ENCODE measurements around the gene TLR8. TPM values are rescaled to one million over a fixed set of nuclear protein-coding genes. Genes with fewer than 3 reads are reported as not detected.

TLR8 gene
- total RNA-seq (under 1 TPM; 0.21 to 0.22 TPM), polyA plus RNA-seq (not detected), total RNA-seq (0 to 0.06 (median 0) reads per million in 6 experiments)

- Mint-ChIP-seq H3K27me3 (peaks cover 0 to 1% (median 0%) of the 10 kb centered on the region in 5 donors), H3K4me3 (peak within 1 kb of the TSS in 1 of 10 donors; percentile 24), H3K36me3 (no peaks in the 10 kb centered on the region), H3K27ac (no peak within 1 kb of the TSS), H3K9me3 (no peaks in the 10 kb centered on the region), H3K4me1 (peaks cover 6 to 16% (median 13%) of the 10 kb centered on the region in 4 donors)
- no peak for ATAC-seq
- POLR2A ChIA-PET, result no interaction called here
- no peak for DNase-seq
These were observed at the start of gene TLR8 for GRCh38 chrX:12906046-12906761. TLR8 (plus strand) TSS chrX:12906620; CDS start chrX:12906707, 87 bp downstream.

GRCh38 chrX:12865359-12865758 is 41.1 kb upstream of the TLR8 start:
- POLR2A ChIA-PET, result no interaction called here
- Mint-ChIP-seq H3K4me1 (peaks cover 0 to 20% (median 0%) of the 10 kb centered on the region in 4 donors), H3K36me3 (peaks cover 0 to 6% (median 0%) of the 10 kb centered on the region in 3 donors), H3K27me3 (peaks cover 0 to 2% (median 0%) of the 10 kb centered on the region in 5 donors), H3K27ac (no peak overlapping the region), H3K4me3 (no peak overlapping the region), H3K9me3 (peaks cover 0 to 25% (median 0%) of the 10 kb centered on the region in 9 donors)
- ATAC-seq (no peak), DNase-seq (no peak)

GRCh38 chrX:12866451-12867377 is 39.7 kb upstream of the TLR8 start, which contains the start of gene TLR7:
TLR7 (plus strand) TSS chrX:12867072; CDS start chrX:12867579, 507 bp downstream.
- H3K27ac Mint-ChIP-seq, result peak within 1 kb of the TSS in 1 of 10 donors; percentile 78
- H3K27me3 Mint-ChIP-seq, result peaks cover 0 to 2% (median 0%) of the 10 kb centered on the region in 5 donors
- DNase-seq, result no peak
- no peak for ATAC-seq
- peaks cover 0 to 26% (median 0%) of the 10 kb centered on the region in 4 donors for H3K4me1 Mint-ChIP-seq
- POLR2A ChIA-PET, result no interaction called here
- peaks cover 0 to 6% (median 0%) of the 10 kb centered on the region in 3 donors for H3K36me3 Mint-ChIP-seq
- peaks cover 0 to 18% (median 0%) of the 10 kb centered on the region in 9 donors for H3K9me3 Mint-ChIP-seq
- H3K4me3 Mint-ChIP-seq, result peak within 1 kb of the TSS in 2 of 10 donors; percentile 41 to 87

- H3K9me3 Mint-ChIP-seq, result peaks cover 0 to 19% (median 0%) of the 10 kb centered on the region in 9 donors
- DNase-seq (no peak), ATAC-seq (no peak)
- H3K27ac Mint-ChIP-seq, result peak overlapping the region in 1 of 10 donors; percentile 78
- peaks cover 0 to 30% (median under 1%) of the 10 kb centered on the region in 4 donors for H3K4me1 Mint-ChIP-seq
- peaks cover 0 to 2% (median 0%) of the 10 kb centered on the region in 5 donors for H3K27me3 Mint-ChIP-seq
- peak overlapping the region in 2 of 10 donors; percentile 41 to 81 for H3K4me3 Mint-ChIP-seq
- POLR2A ChIA-PET, result no interaction called here
- peaks cover 0 to 6% (median 0%) of the 10 kb centered on the region in 3 donors for H3K36me3 Mint-ChIP-seq
These were observed 38.7 kb upstream of the TLR8 start for GRCh38 chrX:12867685-12868084.

GRCh38 chrX:12868747-12869146 is 37.7 kb upstream of the TLR8 start:
- H3K9me3 Mint-ChIP-seq, result peaks cover 0 to 12% (median 0%) of the 10 kb centered on the region in 9 donors
- peak overlapping the region in 1 of 10 donors; percentile 81 for H3K4me3 Mint-ChIP-seq
- DNase-seq (no peak), ATAC-seq (no peak)
- H3K4me1 Mint-ChIP-seq, result peaks cover 0 to 36% (median under 1%) of the 10 kb centered on the region in 4 donors
- peaks cover 0 to 2% (median 0%) of the 10 kb centered on the region in 5 donors for H3K27me3 Mint-ChIP-seq
- POLR2A ChIA-PET, result no interaction called here
- peak overlapping the region in 1 of 10 donors; percentile 26 for H3K27ac Mint-ChIP-seq
- peaks cover 0 to 6% (median 0%) of the 10 kb centered on the region in 3 donors for H3K36me3 Mint-ChIP-seq

GRCh38 chrX:12871257-12871656 is 35.2 kb upstream of the TLR8 start:
- H3K27ac Mint-ChIP-seq, result no peak overlapping the region
- ATAC-seq (no peak), DNase-seq (no peak)
- POLR2A ChIA-PET, result no interaction called here
- peaks cover 0 to 2% (median 0%) of the 10 kb centered on the region in 5 donors for H3K27me3 Mint-ChIP-seq
- H3K4me1 Mint-ChIP-seq, result peaks cover 0 to 36% (median under 1%) of the 10 kb centered on the region in 4 donors
- peaks cover 0 to 6% (median 0%) of the 10 kb centered on the region in 3 donors for H3K36me3 Mint-ChIP-seq
- H3K9me3 Mint-ChIP-seq, result peaks cover 0 to 8% (median 0%) of the 10 kb centered on the region in 9 donors
- no peak overlapping the region for H3K4me3 Mint-ChIP-seq

- H3K4me1 Mint-ChIP-seq, result peaks cover 0 to 28% (median under 1%) of the 10 kb centered on the region in 4 donors
These were observed 33.7 kb upstream of the TLR8 start for GRCh38 chrX:12872741-12873140.

GRCh38 chrX:12874581-12874980 is 31.8 kb upstream of the TLR8 start:
- H3K9me3 Mint-ChIP-seq, result peaks cover 0 to 3% (median 0%) of the 10 kb centered on the region in 9 donors
- peaks cover 0 to 1% (median 0%) of the 10 kb centered on the region in 5 donors for H3K27me3 Mint-ChIP-seq
- ATAC-seq (no peak), DNase-seq (no peak)
- H3K36me3 Mint-ChIP-seq, result no peaks in the 10 kb centered on the region
- H3K4me1 Mint-ChIP-seq, result peaks cover 0 to 21% (median under 1%) of the 10 kb centered on the region in 4 donors
- no peak overlapping the region for H3K4me3 Mint-ChIP-seq
- POLR2A ChIA-PET, result no interaction called here
- peak overlapping the region in 1 of 10 donors; percentile 38 for H3K27ac Mint-ChIP-seq

More at GRCh38 chrX:12872741-12873140, 33.7 kb upstream of the TLR8 start:
- DNase-seq (no peak), ATAC-seq (no peak)
- H3K4me3 Mint-ChIP-seq, result no peak overlapping the region
- peaks cover 0 to 1% (median 0%) of the 10 kb centered on the region in 5 donors for H3K27me3 Mint-ChIP-seq
- peak overlapping the region in 1 of 10 donors; percentile 44 for H3K27ac Mint-ChIP-seq
- H3K36me3 Mint-ChIP-seq, result peaks cover 0 to 6% (median 0%) of the 10 kb centered on the region in 3 donors
- H3K9me3 Mint-ChIP-seq, result peaks cover 0 to 8% (median 0%) of the 10 kb centered on the region in 9 donors
- POLR2A ChIA-PET, result no interaction called here

- DNase-seq (no peak), ATAC-seq (no peak)
- H3K36me3 Mint-ChIP-seq, result peaks cover 0 to 7% (median 0%) of the 10 kb centered on the region in 3 donors
- no peak overlapping the region for H3K27ac Mint-ChIP-seq
- H3K4me3 Mint-ChIP-seq, result no peak overlapping the region
- peaks cover 0 to 7% (median 0%) of the 10 kb centered on the region in 9 donors for H3K9me3 Mint-ChIP-seq
- POLR2A ChIA-PET, result no interaction called here
- H3K4me1 Mint-ChIP-seq, result peaks cover 0 to 16% (median under 1%) of the 10 kb centered on the region in 4 donors
- peaks cover 0 to 9% (median 1%) of the 10 kb centered on the region in 5 donors for H3K27me3 Mint-ChIP-seq
These were observed 29.0 kb upstream of the TLR8 start for GRCh38 chrX:12877386-12877785.

- no peak for ATAC-seq
- Mint-ChIP-seq H3K36me3 (peaks cover 0 to 7% (median 0%) of the 10 kb centered on the region in 3 donors), H3K4me1 (peaks cover 0 to 14% (median under 1%) of the 10 kb centered on the region in 4 donors), H3K4me3 (no peak overlapping the region), H3K9me3 (peaks cover 0 to 7% (median 0%) of the 10 kb centered on the region in 9 donors), H3K27ac (no peak overlapping the region), H3K27me3 (peaks cover 0 to 9% (median 1%) of the 10 kb centered on the region in 5 donors)
- no peak for DNase-seq
- POLR2A ChIA-PET, result no interaction called here
These were observed 27.9 kb upstream of the TLR8 start for GRCh38 chrX:12878536-12878935.

GRCh38 chrX:12881914-12882313 is 24.5 kb upstream of the TLR8 start:
- POLR2A ChIA-PET, result no interaction called here
- Mint-ChIP-seq H3K9me3 (peaks cover 0 to 7% (median 0%) of the 10 kb centered on the region in 9 donors), H3K4me3 (no peak overlapping the region), H3K4me1 (peaks cover 0 to 10% (median under 1%) of the 10 kb centered on the region in 4 donors), H3K27ac (no peak overlapping the region), H3K27me3 (peaks cover 0 to 9% (median 1%) of the 10 kb centered on the region in 5 donors), H3K36me3 (peaks cover 0 to 7% (median 0%) of the 10 kb centered on the region in 3 donors)
- DNase-seq (no peak), ATAC-seq (no peak)

- H3K27me3 Mint-ChIP-seq, result peaks cover 0 to 9% (median 1%) of the 10 kb centered on the region in 5 donors
These were observed 20.9 kb upstream of the TLR8 start for GRCh38 chrX:12885508-12885907.

More at GRCh38 chrX:12885508-12885907, 20.9 kb upstream of the TLR8 start:
- Mint-ChIP-seq H3K4me1 (peaks cover 0 to 25% (median 1%) of the 10 kb centered on the region in 4 donors), H3K9me3 (peaks cover 0 to 7% (median 0%) of the 10 kb centered on the region in 9 donors), H3K36me3 (peaks cover 0 to 12% (median 0%) of the 10 kb centered on the region in 3 donors), H3K4me3 (no peak overlapping the region), H3K27ac (no peak overlapping the region)
- no peak for DNase-seq
- POLR2A ChIA-PET, result no interaction called here
- ATAC-seq, result no peak
